ENCODE measurements around the gene CARMIL1.

- TF ChIP-seq CTCF (IDR thresholded peaks at IDR 0.05) (no peak), POLR2AphosphoS5 (IDR thresholded peaks at IDR 0.05) (peak; percentile 45), POLR2A (IDR thresholded peaks at IDR 0.05) (no peak), EP300 (IDR thresholded peaks at IDR 0.05) (no peak)
These were observed 80.2 kb downstream of the CARMIL1 start for GRCh38 chr6:25359191-25359861.
